GDM1 (cell line): ENCODE data around the gene ABCC1.

Source experiments
- DNase-seq: peaks from one replicate; lab custom pipeline; 2025; lab: John Stamatoyannopoulos, UW

ABCC1 gene

DNA sequence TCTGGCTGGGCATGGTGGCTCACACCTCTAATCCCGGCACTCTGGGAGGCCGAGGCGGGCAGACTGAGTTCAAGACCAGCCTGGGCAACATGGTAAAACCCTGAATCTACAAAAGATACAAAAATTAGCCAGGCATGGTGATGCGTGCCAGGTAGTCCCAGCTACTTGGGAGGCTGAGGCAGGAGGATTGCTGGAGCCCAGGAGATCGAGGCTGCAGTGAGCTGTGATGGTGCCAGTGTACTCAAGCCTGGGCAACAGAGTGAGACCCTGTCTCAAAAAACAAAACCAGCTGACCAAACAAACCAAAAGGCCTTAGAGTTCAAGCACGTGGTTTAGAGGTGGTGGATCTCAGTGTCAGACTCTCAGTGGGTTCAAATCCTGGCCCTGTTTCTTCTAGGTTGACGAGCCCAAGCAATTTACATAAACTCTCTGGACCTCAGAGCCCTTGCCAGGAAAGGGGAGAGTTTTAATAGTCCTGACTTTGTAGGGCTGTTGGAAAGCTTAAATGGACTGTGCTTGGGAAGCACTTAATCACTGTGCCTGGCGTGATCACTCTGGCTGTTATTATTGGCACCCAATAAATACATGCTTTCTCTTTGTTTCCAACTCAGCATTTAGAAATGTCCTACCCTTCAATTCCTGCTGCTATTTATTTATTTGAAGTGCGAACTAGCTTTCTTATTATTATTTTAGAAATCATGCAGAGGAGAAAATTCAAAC, 44.7 kb downstream of the ABCC1 start:
- DNase-seq: no peak

DNA sequence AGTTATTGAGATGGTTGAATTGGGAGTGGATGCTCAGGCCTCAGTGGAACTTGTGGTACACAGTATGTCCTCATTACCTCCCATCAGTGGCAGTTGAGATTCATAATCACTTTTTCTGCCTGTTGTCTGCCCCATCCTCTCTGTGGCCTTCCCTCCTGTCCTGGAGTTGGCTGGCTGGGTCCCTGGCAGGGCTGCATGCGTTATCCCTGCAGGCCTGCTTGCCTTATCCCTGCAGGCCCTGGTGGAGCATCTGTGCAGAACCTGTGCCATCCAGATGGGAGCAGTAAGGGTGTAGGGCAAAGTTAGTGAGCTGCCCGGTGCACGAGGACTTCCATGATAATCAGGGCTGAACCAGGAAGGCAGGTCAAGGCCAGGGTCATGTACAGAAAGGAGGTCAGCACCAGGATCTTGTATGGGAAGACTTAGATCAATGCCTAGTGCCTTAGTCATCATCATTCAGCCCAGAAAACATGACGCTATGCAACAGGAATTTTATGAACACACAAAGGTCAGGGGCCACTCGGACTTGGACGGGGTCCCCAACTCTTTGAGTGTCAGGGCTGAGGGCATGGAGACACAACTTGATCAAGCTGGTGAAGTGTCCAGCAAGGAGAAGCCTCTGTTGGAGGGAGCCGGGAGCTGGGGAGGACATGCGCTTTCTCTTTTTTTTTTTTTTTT, 47.2 kb downstream of the ABCC1 start:
- DNase-seq: no peak

DNA sequence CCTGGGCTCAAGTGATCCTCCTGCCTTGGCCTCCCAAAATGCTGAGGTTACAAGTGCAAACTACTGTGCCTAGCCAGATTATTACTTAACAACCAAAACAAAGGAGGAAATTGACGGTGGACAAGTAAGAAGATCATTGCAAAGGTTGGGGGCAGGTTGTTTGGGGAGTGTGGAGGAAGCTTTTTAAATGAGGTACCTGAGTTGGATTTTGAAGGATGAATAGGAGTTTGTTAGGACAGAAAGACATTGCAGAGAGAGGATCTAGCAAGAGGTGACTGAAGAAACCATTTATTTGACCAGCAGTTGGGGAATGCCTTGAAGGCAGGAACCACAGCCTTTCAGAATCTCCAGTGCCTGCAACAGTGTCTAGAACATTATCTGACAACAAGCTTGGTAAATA, 51.3 kb downstream of the ABCC1 start:
- no peak for DNase-seq

DNA sequence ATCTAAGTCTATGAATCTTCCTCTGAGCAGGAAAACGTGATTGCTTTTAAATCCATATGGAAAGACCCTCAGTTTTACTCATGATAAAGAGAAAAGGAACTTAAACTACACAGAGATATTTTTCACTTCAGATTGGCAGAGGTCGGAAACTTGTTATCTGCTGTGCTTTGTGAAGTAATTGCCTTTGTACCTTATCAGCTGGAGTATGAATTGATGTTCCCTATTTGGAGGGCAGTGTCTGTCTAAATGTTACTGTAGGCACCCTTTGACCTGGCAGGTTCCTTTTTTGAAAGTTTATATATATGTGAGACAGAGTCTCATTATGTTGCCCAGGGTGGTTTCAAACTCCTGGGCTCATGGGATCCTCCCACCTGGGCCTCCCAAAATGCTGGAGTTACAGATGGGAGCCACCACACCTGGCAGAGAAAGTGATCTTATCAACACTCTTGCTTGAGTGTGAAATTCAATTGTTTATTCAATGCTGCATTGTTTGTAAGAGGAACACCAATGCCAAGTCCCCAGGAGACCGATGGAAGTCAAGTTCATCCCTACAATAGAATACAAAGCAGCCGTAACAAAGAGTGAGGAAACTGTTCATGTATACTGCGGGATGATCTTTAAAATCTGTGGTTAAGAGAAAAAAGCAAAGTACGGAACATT, 52.3 kb downstream of the ABCC1 start:
- no peak for DNase-seq

DNA sequence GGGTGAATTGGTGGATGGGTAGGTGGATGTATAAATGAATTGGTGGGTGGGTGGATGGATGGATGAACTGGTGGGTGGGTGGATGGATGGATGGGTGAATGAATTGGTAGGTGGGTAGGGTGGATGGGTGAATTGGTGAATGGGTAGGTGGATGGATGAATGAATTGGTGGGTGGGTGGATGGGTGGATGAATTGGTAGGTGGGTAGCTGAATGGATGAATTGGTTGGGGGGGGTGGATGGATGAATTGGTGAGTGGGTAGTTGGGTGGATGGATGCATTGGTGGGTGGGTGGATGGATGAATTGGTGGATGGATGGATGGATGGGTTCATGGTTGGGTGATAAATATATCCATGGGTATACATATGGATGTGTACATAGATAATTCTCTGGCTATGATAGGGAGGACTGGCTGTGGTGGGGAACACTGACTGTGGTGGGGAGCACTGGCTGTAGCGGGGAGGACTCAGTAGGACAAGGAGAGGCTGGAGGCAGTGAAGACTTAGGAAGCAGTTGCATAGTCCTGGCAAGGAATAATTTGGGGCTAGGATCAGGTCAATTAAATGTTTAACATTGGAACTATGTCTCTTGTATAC, 54.4 kb downstream of the ABCC1 start:
- no peak for DNase-seq

DNA sequence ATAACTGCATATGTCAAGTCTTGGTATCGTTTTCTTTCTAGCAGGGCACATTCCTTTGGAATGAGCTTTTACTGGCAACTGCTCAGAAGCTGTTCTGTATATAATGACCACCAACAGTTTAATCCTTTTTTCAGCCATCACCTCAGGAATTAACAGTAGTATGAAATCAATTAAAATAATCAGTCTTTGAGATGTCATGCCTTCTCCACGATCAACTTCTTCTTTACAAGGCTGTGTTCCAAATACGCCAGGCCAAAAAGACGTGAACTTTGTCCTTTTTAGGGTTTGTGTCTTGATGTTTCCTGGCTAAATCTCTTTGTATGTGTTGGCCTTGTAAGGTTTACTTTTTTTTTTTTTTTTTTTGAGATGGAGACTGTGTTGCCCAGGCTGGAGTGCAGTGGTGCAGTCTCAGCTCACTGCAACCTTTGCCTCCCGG, 54.9 kb downstream of the ABCC1 start:
- no peak for DNase-seq

DNA sequence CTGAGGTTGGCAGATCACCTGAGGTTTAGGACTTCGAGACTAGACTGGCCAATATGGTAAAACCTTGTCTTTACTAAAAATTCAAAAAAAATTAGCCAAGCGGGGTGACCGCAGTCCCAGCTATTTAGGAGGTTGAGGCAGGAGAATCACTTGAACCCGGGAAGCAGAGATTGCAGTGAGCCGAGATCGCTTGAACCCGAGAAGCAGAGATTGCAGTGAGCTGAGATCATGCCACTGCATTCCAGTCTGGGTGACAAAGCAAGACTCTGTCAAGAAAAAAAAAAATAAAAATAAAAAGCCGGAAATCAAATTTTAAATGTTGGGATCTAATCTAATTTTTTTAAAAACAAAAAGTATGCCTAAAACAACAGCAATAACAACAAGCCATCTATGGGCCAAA, 56.3 kb downstream of the ABCC1 start:
- no peak for DNase-seq

DNA sequence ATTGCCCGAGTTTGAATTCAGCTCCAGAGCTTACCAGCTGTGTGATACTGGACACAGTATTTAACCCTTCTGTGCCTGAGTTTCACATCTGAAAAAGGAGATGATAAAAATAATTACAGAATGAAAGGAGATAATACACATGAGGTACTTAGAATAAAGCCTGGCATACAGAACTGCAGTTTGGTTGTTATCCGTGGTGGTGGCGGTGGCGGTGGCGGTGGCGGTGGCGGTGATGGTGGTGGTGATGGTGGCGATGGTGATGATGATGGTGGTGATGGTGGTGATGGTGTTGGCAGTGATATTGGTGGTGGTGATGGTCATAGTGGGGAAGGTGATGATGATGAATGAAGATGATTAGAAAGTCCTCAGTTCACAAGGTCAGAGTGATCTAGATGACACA, 57.2 kb downstream of the ABCC1 start:
- no peak for DNase-seq

DNA sequence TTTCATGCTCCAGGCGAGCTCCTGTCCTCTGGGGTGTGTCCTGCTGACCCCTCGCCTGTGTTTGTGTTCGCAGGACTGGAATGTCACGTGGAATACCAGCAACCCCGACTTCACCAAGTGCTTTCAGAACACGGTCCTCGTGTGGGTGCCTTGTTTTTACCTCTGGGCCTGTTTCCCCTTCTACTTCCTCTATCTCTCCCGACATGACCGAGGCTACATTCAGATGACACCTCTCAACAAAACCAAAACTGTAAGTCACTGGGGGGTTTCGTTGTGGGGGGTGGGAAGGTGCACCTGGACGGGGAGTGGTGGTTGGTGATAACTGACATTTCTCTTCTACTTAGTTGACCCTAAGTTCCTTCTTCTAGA, 58.3 kb downstream of the ABCC1 start:
- DNase-seq: no peak

DNA sequence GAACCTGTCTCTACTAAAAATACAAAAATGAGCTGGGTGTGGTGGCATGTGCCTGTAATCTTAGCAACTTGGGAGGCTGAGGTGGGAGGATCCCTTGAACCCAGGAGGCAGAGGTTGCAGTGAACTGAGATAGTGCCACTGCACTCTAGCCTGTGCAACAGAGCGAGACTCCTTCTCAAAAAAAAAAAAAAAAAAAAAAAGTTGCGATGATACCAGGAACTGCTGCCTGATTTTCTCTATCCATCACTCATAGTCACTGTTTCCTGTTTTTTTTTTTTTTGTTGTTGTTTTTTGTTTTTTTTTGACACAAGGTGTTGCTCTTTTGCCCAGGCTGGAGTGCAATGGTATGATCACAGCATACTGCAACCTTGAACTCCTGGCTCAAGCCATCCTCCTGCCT, 59.2 kb downstream of the ABCC1 start:
- no peak for DNase-seq

DNA sequence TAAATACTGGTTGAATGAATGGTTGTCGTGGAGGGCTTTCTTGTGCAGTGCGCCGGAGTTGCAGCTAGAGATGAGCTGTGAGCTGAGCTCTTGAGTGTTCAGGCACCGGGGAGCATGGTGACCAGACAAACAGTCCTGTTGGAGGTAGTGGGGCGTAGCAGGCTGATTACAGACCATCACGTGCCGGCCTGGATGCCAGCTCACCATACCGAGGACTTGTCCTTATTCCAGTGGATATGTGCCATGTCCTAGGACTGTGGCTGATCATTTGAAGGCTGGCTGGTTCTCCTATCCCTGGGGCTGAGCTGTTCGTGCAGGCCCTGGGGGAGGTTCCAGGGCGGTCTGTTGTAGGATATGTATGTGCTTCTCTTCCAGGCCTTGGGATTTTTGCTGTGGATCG, 60.0 kb downstream of the ABCC1 start:
- DNase-seq: no peak

DNA sequence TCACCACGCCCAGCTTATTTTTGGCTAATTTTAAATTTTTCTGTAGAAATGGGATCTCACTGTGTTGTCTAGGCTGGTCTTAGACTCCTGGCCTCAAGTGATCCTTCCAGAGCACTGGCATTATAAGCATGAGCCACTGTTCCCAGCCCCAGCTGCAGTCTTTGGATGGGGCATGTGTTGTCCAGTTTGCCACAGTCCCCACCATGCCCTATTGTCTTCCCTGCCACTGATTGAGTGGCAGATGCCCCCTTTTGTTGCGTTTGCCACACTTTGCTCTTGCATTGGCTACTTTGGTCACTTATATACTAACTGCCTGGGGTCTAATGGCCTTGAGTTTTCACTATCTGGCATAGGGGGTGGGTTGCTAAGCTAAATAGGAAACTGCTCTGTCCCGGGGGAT, 60.8 kb downstream of the ABCC1 start:
- no peak for DNase-seq

DNA sequence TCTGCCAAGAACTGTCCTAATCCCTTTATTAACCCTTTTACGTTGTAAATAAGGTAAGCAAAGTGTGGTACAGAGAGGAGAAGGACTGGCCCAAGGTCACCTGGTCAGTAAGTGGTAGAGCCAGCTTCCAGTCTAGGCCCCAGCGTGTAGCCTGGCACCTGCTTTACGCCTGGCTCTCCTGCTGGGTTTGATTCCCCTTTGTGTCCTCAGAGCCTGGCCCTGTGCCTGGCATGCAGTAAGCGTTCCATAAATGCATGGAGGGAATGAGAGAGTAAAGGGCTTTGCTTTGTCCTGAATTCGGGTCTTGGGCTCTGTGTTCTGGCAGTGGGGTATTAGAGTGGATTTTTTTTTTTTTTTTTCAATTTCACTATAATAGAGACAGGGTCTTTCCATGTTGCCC, 62.7 kb downstream of the ABCC1 start:
- DNase-seq: no peak

DNA sequence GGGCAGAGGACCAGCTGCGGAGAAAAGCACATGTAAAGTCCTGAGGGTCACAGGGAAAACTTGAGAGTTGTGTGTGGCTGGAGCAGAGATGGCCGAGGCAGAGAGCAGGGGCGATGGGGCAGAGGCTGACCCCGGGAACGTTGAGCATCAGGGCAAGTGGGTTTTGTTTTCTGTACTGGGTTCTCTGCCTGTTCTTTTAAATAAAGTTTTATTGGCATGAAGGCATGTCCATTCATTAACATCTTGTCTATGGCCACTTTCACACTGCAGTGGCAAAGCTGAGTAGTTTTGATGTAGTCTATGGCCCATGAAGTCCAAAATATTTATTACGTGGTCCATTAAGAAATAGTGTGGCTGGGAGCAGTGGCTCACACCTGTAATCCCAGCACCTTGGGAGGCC, 64.4 kb downstream of the ABCC1 start:
- no peak for DNase-seq

DNA sequence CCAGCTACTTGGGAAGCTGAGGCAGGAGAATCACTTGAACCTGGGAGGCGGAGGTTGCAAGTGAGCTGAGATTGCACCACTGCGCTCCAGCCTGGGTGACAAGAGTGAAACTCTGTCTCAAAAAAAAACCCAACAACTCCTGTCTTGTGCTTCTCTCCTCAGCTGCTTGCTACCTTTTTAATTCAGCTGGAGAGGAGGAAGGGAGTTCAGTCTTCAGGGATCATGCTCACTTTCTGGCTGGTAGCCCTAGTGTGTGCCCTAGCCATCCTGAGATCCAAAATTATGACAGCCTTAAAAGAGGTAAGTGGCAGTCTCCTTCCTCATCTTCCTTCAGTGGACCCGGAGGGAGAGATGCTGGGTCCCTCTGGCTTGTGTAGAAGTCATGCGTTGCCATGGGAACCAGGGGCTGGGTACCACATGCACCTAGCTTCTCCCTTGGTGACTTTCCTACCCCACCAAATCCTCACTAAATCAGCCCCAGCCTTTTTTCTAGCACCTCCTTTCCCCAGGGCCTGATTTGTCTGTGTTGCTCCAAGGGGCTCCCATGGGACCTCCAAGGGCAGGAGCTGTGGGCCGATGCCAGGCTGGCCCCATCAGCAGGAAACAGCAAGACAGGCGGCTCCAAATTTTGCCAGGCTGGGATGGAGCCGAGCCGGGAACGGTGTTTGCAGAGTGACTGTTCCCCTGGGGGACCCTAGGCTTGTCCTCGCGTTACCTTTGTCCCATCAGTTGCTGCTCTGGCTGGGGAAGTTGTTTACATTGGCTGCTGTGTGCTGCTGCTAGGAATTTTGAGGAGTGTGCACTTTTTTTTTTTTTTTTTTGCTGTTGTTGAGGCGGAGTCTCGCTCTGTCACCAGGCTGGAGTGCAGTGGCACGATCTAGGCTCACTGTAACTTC, 65.2 kb downstream of the ABCC1 start:
- DNase-seq: no peak

DNA sequence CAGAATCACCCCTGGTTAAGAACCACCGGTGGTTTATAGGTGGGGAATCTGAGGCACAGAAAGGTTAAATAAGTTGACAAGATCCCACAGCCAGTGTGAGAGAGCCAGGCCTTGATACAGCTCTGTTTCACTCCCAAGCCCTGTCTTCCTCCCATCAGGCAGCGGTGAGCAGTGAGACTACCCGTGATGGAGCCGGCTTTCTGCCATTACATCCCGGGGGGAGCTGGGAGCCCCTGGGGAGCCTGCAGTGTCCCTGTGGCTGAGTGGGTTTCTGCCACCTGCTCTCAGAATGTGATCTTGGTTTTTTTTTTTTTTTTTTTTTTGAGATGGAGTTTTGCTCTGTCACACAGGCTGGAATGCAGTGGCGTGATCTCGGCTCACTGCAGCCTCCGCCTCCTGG, 66.4 kb downstream of the ABCC1 start:
- DNase-seq: no peak

DNA sequence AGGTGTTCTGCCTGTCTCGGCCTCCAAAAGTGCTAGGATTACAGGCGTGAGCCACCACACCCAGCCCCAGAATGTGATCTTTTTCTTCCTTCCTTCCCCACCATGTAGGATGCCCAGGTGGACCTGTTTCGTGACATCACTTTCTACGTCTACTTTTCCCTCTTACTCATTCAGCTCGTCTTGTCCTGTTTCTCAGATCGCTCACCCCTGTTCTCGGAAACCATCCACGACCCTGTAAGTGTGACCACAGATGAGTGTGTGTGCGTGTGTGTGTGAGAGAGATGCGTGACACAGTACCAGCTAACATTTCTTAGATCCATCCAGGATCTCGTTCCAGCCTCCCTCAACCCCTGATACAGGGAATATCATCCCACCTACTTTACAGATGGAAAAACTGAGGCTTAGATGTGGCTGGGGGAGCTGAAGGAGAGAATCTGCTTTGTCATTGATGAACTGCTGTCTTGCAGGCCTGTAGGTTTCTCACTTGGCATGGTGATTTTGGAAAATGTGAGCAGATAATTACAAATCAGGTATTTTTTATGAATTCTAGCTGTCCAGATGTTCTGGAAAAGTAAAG, 67.1 kb downstream of the ABCC1 start:
- no peak for DNase-seq

DNA sequence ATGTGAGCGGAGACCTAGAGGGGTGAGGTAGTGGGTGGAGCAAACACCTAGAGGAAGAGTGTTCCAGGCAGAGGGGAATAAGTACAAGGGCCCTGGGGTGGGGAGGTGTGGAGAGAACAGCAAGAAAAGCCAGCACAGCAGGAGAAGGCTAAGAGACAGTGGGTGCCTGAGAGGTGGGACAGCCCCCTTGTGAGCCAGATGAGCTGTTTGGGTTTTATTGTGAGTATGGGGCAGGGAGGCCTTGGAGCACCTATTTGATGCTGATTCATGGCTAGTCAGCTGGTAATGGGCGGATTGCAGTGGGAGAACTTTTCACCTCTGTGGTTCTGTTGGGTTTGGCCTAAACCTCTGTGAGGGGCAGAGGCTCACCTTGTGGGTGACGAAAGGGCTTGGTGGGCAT, 68.4 kb downstream of the ABCC1 start:
- DNase-seq: no peak

DNA sequence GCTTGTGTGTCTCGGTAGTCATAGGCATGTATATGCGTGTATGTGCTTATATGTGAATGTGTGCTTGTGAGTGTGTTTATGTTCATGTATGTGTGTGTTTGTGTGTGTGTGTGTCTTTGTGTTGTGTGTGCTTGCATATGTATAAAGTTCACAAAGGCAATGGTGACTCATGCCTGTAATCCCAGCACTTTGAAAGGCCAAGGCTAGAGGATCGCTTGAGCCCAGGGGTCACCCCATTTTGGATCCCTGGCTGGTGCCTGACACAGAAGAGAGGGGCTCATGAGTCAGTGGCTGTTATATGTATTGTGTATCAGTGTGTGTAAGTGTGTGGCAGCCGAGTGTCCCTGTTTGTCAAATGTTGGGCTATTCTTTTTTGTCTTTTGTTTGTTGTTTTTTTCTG, 69.3 kb downstream of the ABCC1 start:
- DNase-seq: no peak

DNA sequence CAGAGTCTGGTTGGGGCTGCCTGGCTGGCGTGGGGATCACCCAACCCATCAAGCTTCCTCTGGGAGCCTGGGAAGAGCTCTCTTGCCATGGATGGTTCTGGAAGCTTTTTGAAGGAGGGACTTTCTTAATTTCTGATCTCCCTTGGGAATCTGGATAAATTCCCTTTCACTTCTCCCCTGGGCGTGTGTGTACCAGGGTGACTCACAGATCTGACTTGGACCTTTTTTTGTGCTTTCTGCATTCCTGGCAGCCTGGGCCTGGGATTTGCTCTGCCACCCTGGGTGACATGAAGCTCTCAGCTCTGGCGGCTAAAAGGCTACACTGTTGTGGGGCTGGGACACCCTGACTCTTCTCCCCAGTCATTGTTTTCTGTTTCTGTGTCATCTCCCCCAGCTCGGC, 70.1 kb downstream of the ABCC1 start:
- no peak for DNase-seq

DNA sequence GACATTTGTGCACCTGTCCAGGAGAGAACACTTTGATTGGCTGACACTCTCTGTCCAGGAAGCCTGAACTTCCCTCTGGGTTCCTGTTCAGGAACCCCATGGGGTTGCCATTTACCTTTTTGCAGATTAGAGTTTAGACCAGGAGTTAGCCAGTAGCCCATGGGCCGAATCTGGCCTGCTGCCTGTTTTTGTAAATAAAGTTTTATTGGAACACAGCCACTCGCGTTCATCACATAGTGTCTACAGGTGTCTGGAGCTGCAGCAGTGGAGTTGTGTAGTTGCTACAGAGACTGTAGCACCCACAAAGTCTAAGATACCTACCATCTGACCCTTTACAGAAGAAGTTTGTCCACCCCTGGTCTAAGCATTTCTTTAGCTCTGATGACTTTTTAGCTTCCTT, 70.9 kb downstream of the ABCC1 start:
- DNase-seq: no peak

DNA sequence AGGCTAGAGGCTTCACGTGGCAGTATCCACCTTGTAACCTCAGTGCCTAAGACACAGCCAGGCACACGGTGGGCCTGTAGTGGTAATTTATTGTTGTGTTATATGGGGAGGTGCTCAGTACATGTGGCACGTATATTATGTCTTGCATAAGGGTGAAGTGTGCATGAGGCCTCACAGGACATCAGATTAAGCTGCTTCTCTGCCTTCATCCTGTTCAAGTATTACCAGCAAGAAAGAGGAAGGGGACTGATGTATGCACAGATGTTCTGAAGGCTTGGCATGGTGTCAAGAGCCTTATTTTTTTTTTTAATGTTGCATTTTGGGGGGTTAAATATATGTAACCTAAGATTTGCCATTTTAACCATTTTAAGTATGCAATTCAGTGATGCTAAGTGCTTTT, 71.6 kb downstream of the ABCC1 start:
- peak; percentile 50 for DNase-seq
